ENCODE results near the gene KISS1.

- TF ChIP-seq POLR2A (IDR thresholded peaks at IDR 0.05) (no peak), CTCF (IDR thresholded peaks at IDR 0.05) (no peak), POLR2AphosphoS5 (IDR thresholded peaks at IDR 0.05; ENCODE audit: insufficient read depth in 1 of 2, low read depth in 1 of 2) (no peak)
These were observed 50.0 kb downstream of the KISS1 start for GRCh38 chr1:204146309-204146708.

All from vagina (tissue), 2 donors.